ENCODE measurements around the gene TRAF7.
A peak's percentile ranks its signal among the peaks of the same experiment; 100 is the strongest.
"Not testable (repeated sequence)": the region's sequence is repeated elsewhere in the genome, so short reads cannot be mapped to it uniquely, and the experiment has no call there.

TRAF7 gene

DNA sequence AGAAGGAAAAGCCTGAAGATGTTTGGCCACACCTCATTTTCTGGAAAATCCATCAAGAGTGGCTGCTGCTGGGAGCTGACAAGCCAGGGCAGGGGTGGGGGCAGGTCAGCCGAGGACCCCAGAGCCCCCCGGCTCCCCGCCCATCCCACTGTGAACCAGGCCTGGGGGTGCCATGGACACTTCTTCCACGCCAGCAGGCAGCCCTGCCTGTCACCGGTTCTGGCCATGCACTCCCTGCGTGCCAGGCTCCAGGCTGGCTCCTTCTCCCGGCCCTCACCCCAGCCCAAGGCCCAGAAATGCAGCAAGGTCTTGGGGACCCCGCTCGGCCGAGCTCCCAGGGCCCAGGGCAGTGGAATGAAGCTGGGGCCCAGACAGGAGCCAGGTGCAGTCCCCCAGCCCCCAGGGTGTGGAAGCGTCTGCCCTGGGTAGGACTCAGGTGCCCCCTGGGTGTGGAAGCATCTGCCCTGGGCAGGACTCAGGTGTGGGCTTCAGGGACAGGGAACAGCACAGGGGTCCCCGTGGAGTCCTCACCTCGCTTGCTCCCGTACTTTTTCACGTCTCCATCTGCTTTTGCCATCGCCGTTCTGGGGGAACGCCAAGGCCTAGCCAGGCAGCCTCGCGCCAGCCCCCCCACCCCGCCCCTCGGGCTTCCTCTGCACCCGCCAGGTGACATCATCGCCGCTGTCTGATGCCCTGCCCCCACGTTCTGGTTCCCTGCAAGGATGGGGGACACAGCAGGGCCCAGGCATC is 32.5 kb upstream of the TRAF7 start:
- not testable (repeated sequence) for DNase-seq

DNA sequence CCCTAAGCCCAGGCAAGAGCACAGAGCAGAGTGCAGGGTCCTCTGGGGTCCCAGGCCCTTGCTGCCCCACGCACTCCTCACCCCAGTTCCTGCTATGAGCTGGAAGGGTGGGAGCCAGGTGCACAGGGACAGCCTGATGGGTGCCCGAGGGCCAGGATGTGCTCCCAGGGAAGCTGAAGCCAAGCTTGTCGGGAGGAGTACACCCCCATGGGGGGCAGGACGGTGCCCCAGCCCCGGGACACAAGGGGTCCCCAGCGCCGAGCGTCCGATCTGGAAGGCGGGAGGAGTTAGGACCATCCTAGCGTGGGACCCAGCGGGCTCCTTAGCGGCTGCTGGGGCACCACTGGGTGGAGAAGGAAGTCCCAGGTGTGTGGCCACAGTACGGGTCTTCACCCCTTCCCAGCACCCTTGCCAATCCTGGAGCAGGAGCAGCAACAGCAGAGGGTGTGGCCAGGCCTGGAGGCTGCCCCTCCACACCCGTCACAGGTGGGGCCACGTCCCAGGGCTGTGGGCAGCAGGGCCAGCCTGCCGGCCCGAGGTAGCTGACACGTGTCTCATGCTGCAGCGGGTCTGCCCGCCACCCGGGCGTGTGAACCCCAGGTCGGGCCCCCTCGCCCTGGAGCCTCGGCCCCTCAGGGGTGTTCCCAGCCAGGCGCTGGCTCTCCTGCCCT is 31.7 kb upstream of the TRAF7 start:
- DNase-seq, result not testable (repeated sequence)

DNA sequence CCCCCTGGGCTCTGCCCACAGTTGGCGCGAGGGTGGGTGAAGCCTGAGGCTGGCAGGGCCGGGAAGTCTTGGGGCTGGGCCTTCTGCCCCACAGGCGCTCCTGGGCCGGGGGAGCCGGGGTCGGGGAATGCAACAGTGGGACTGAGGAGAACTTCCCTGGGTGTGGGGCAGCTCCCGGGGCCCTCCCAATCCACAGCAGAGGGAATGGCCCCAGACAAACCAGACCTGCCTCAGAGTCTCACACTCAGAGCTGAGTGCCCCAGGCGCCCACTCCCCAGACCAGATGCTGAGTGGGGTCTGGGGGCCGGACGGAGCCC is 31.2 kb upstream of the TRAF7 start:
- not testable (repeated sequence) for DNase-seq

DNA sequence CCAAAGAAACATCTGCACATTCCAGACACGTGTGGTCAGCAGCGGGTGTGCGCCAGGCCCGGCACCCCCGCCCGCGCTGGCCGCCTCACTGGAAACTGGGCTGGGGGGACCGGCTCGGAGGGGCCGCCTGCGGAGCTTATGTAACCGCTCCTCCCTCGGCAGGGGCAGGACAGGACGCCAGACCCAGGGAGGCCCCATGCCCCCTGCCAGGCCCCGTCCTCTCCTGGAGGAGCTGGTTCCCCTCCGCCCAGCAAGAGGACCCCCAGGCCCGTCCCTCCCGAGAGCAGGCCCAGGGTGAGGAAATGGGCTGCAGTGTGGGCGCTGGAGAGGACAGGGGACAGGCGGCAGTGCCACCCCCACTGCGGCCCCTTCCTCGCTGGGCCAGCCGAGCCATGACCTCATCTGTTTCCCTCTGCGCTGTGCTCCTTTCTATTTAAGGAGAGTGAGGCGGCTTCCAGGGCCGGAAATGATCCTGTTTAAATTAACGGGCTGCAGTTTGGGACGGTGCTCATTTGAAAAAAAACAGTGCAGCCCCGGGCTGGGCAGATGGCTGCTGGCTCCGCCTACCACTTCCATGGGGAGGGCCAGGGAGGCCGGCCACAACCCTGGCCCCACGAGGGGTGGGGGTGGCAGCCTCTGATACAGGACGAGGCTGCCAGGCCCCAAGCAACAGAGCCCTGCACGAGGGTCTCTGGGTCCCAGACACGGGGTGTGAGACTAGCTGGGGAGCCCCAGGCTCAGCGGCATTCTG is 30.7 kb upstream of the TRAF7 start:
- DNase-seq, result peak; percentile 69

DNA sequence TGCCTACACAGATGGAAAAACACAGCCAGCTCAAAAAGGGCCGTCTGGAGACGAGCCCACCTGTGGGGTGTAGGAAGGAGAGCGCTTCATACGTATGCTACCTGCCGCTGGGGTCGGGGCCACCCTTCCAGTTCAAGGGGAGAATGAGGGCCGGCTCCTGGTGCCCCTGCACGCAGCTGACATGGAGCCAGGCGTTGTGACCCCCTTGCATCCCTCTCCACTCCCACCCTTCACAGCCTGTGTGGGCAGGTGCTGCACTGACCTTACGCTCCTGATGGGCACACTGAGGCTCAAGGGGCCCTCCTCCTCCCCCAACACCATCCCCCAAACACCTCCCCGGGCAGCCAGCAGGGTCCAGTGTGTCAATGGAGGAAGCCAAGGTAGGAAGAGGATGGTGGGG is 30.0 kb upstream of the TRAF7 start:
- DNase-seq, result not testable (repeated sequence)

DNA sequence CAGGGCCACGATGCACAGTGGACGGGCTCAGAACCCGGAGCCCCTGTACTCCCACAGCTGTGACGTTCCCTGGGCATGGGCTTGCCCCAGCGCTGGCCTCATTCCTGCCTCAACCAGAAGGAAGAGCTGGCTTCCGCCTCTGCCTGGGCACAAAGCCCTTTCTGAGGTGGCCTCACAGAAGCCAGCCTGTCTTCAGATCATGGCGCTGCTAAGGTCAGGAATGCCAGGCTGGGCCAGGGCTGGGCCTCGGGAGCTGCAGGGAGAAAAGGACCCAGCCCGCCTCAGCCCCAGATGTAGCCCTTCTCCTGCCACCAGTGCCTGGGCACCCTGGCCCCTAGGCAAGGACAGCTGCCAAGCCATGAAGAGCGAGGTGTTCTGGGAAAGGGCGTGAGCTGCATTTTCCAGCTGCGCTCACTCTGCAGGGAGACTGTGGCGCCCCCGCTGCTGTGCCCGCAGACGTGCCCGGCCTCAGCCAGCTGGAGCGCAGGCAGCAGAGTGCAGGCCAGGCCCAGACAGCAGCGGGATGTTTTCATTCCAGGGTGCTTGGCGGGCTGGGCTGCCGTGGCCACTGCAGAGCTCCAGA is 29.3 kb upstream of the TRAF7 start:
- DNase-seq, result not testable (repeated sequence)

DNA sequence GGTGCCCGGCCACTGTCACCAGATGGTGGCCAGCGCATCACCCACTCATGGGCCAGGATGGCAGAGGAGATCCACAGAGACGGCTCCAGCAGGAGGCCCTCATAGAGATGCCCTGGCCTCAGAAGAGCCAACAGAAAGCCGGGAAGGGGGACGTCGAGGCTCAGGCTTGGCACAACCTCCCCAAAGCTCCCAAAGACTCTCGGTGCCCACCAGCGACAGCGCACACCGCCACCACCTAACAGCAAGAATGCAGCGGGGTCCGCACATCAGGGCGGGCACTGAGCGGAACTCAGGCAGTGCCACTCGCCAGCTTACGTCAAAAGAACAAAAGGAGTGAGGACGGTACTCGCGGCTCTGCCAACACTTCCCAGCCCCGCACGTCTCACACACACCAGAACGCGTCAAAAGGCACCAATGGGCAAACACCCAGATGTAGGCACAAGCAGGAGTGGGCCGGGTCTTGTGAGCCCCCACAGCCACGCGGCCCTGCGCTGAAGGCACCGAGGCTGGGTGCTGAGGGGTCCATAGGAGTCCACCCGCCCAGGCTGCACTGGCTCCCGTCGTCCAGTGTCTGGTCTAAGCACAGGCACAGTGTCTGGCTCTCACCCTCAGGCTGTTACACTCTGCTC is 28.5 kb upstream of the TRAF7 start:
- DNase-seq, result not testable (repeated sequence)

DNA sequence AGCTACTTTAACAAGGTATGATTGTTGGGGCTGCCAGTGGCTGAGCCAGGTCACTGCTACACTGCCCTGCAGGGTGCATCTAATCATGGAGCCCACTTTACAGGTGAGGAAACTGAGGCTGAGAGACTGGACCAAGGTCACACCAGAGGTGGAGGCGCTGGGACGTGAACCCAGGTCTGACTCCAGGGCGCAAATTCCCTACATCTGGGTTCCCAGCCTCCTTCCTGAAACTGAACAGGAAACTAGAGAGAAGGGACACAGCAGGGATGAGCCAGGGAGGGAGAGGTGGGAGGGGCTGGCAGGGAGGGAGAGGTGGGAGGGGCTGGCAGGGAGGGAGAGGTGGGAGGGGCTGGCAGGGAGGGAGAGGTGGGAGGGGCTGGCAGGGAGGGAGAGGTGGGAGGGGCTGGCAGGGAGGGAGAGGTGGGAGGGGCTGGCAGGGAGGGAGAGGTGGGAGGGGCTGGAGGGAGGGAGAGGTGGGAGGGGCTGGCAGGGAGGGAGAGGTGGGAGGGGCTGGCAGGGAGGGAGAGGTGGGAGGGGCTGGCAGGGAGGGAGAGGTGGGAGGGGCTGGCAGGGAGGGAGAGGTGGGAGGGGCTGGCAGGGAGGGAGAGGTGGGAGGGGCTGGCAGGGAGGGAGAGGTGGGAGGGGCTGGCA is 27.8 kb upstream of the TRAF7 start:
- peak; percentile 67 for DNase-seq

DNA sequence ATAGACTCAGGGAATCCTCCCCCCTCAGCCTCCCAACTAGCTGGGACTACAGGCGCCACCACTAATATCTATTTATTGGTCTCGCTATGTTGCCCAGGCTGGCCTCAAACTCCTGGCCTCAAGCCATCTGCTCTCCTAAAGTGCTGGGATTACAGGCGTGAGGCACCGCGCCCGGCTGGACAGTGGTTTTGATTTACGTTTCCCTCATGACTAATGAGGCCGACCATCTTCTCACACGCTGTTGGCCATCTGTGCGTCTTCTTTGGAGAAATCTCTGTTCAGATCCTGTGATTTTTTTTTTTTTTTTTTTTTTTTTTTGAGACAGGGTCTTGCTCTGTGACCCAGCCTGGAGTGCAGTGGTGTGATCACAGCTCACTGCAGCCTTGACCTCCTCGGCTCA is 26.3 kb upstream of the TRAF7 start:
- peak; percentile 86 for DNase-seq

DNA sequence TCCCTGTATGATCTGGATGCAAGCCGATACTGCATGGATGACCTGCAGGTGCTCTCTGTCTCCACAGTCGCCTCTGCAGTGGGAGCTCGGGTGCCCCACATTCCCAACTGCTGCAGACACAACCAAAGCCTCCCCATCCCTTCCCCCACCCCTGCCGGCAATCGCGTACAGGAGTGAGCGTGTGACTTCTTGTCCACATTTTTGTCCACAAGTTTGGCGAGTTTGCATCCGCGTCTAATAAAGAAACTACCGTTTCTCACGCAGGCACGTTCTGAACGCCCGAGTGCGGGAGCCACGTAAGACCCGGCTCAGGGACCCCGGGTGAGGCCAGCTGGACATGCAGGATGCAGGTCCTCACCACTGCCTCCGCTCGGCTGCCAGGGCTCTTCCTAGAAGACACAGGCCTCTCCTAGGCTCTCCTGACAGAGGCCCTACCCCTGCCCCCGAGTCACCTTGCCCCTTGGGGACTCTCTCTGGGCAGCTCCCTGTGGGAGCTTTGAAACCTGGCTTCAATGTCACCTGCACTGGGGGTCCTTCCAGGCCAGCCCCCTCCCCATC is 25.6 kb upstream of the TRAF7 start:
- not testable (repeated sequence) for DNase-seq

DNA sequence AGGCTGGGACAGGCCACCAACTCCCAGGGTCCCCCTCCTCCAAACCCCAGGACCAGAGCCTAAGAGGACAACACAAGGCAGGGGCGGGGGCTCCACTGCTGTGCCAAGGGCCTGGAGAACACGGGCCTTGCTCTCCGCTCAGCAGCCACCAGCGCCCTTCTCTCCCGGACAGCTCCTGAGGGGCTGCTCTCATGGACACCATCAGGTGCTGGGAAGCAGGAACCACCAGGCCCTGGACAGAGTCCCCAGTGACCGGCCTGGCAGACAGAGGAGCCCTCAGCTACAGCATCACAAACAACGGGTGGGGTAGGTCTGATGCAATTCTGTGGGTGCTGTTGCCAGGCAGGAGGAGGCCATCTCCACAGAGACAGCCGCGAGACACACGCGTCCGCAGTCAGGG is 21.8 kb upstream of the TRAF7 start:
- not testable (repeated sequence) for DNase-seq

DNA sequence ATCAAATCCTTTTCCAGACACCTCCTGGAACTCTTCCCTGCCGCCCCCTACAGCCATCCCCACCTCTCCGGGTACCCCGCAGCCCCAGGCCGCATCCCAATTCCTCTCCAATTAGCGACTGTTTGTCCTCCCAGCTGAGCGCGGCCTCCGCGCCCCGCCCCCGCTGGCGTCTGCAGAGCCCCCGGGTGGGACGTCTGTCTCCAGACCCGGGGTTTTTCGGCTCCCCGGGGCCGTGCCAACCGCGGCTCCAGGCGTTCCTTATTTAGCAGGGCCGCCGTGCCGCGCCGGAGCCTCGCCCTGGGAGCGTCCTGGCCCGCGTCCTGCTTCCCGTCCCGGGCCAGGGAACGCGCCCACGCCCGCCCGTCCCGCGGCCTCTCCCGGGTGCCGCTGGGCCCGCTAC is 20.5 kb upstream of the TRAF7 start:
- DNase-seq, result not testable (repeated sequence)

DNA sequence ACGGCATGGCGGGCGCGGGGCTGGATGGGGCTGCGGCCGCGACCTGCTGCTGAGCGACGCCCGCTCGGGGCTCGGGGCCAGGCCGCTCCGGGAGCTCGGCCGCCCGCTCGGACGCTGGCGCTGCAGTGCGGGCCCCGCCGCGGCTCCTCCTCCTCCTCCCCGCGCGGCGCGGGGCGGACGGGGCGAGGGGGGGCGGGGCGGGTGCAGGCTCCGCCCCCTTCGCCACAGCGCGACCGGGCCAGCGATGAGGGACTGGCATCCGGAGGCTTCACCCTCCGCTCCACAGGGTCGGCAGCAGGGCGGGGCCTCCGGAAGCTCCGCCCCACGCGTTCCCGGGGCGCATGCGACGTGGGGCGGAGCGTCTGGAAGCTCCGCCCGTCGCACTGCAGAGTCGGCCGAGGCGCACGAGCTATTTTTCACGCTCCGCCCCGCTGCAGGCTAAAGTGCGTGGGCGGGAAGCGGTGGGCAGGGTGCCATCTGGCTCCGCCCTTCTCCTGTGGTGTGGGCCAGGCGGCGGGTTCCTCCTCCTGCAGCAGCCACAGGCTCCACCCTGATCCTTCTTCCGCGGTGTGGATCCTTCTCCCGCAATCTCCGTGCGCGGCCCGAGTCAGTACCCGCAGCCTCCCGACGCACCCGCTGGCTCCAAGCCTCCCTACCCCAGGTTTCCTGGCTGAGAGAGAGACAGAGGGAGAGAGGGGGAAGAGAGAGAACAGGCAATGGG is 19.7 kb upstream of the TRAF7 start, which contains the start of gene PKD1:
PKD1 (minus strand) TSS at position 129 of the 721 bp plus-strand sequence. CDS start 209 bp downstream, outside the sequence.
- DNase-seq, result peak; percentile 92

DNA sequence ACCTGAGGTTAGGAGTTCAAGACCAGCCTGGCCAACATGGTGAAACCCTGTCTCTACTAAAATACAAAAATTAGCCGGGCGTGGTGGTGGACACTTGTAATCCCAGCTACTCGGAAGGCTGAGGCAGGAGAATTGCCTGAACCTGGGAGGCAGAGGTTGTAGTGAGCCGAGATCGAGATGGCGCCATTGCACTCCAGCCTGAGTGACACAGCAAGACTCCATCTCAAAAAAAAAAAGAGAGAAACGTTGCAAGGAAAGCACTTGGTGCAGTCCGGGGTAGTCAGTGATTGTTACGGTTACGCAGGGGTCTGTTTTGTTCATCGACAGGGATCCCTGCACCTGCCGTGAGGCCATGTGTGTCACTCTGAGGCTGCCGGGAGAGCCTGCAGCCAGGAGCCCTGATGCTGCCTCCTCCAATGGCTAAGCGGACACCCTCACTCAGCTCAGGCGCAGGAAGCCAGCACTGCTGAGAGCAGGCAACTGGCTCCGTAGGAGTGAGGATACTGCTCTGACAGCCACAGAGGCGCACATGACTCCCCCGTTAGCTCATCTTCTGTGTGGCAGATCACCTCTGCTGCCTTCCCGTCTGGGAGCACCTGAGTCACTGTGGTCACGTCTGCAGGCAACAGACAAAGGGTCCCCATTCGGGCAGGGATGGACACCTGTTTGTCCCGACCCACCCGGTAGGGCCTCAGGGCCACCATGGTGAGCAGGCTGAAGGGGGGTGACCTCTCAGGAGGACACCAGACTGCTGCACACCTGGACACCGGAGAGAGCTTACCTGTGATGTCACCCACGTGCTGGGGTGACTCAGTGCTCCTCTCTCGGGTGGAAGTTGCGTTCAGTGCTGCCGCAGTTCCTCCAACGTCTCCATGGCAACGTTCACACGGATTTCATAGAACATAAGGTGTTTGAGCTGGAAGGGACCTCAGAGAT is 12.4 kb upstream of the TRAF7 start:
- DNase-seq, result no peak

DNA sequence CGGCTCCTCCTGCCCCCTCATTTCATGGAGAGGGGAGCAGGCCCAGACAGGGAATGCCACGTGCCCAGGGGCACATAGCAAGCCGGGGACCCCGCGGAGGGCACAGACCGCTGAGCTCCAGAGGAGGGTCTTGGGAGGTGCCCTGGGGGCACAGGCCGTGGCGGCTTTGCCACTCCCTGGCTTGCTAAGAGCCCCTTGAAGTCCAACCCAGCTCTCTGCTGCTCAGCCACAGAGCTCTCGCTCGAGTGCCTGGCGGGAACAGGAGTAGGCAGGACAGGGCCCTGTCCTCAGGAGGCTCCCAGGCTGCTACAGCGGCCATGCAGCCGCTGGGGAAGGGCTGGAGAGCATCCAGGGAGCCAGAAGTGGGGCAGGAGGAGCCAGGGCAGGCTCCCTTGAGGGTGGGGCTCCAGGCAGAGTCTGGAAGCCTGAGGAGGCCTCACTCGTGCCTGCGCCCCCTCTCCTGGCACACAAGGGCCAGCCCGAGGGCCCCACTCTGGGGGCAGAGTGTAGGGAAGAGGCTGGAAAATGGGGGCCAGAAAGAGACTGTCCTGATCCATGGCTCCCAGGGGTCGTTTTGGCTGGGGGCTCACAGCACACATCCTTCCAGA is 11.6 kb upstream of the TRAF7 start:
- no peak for DNase-seq

DNA sequence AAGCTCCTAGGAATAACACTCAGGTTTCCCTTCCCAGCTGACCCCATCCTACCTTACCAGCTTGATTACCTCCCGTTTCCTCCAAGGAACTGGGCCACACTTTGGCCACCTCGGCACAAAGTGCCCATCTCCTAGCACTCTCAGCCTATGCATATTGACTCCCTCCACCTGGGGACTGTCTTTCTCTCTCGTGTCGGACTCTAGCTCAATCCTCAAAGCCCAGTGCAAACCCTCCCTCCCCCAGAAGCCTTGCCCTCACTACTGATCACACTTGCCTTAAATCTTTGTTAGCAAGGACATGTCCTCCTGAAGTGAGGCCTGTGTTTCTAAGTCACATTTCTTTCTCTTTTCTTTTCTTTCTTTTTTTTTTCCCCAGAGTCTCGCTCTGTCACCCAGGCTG is 9.7 kb upstream of the TRAF7 start:
- no peak for DNase-seq

DNA sequence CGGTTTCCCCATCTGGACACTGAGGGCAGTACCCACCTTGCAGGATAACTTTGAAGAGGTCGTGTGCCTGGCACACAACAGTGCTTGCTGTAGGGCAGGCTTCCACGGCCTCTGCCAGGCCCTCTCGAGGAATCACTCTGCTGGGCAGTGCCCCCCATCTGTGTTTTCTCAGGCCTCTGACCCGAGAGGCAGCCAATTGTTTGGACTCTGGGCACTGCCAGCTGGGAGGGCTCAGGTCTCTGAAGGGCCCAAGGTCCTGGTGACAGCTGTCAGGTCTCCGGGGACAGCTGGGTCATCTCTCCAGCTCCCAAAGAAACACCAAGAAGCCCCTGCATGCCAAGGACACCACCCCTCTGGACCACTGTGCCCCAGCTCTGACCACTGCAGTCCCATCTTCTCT is 8.2 kb upstream of the TRAF7 start:
- DNase-seq, result peak; percentile 52

DNA sequence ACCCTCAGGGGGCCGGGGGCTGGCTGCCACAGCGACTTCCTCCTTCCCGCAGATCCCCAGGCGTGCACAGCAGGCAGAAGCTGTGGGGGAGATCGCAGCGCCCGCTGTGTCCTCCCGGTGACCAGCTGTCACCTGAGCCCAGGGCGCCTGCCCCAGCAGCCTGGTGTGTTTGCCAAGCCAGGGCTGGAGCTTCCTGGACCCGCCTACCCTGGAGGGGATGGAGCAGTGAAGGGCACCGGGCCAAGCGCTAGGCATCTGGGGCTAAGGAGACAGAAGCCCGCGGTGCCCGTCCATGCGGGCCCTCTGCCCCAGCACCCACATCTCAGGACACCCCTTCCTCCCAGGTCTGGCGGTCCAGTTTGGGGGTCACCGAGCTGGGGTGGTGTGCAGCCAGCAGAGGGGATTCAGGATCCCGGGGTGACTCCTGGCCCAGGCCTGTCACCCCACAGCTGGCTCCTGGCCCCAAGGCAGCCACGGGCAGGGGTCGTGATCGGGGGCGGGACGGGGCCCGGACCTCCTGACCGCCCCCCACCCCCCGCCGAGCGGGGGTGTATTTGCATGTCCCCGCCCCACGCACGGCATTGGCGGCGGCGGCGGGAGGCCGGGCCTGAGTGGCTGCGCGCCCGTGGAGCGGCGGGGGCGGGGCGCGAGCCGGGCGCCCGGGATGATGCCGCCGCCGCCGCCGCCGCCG is 7.5 kb upstream of the TRAF7 start, which contains the start of gene RAB26:
RAB26 (plus strand) TSS at position 645 of the 691 bp plus-strand sequence. CDS start 159 bp downstream, outside the sequence.
- peak; percentile 91 for DNase-seq

Measured in NCI-H82 (cell line).